H9 (cell line): ENCODE measurements around the gene SLC22A6. TPM values are rescaled to one million over a fixed set of nuclear protein-coding genes. Genes with fewer than 3 reads are reported as not detected.

Source experiments
- DNase-seq: peaks from one replicate; pipeline ENCODE4 v3.0.0-alpha.2; 2017
- H2AFZ ChIP-seq: one replicate; pipeline ENCODE4 v1.6.1; 2013; ENCODE audit warnings: mild to moderate bottlenecking, low read length, control low read depth, moderate library complexity
- H2AK5ac ChIP-seq: 2 replicates; pipeline ENCODE4 v1.6.1; 2013; ENCODE audit warnings: low read length, control low read depth, mixed read lengths; ENCODE audit not compliant: insufficient read length
- H2BK120ac ChIP-seq: one replicate; pipeline ENCODE4 v1.6.1; 2013; ENCODE audit warnings: low read depth, mild to moderate bottlenecking, low read length, control low read depth, inconsistent platforms; ENCODE audit not compliant: poor library complexity, severe bottlenecking
- H2BK12ac ChIP-seq: 2 replicates; pipeline ENCODE4 v1.6.1; 2013; ENCODE audit warnings: low read length, control low read depth, mixed read lengths, low read depth; ENCODE audit not compliant: insufficient read length
- H2BK15ac ChIP-seq: 2 replicates; pipeline ENCODE4 v1.6.1; 2013; ENCODE audit warnings: low read depth, low read length, control low read depth
- H2BK20ac ChIP-seq: one replicate; pipeline ENCODE4 v1.6.1; 2013; ENCODE audit warnings: low read depth, mild to moderate bottlenecking, low read length, control low read depth, inconsistent platforms; ENCODE audit not compliant: poor library complexity, severe bottlenecking
- H2BK5ac ChIP-seq: 2 replicates; pipeline ENCODE4 v1.6.1; 2013; ENCODE audit warnings: low read length, control low read depth, mixed read lengths; ENCODE audit not compliant: insufficient read length
- H3K14ac ChIP-seq: 2 replicates; pipeline ENCODE4 v1.6.1; 2013; ENCODE audit warnings: low read length, control low read depth; ENCODE audit not compliant: insufficient read depth
- H3K18ac ChIP-seq: 2 replicates; pipeline ENCODE4 v1.6.1; 2013; ENCODE audit warnings: low read depth, mild to moderate bottlenecking, mixed read lengths, low read length, control low read depth; ENCODE audit not compliant: insufficient read length
- H3K23ac ChIP-seq: 2 replicates; pipeline ENCODE4 v1.6.1; 2013; ENCODE audit warnings: low read length, control low read depth, mixed read lengths, low read depth; ENCODE audit not compliant: insufficient read length
- H3K23me2 ChIP-seq: 2 replicates; pipeline ENCODE4 v1.6.1; 2013; ENCODE audit warnings: low read depth, mild to moderate bottlenecking, mixed read lengths, low read length, control low read depth; ENCODE audit not compliant: insufficient read length, poor library complexity, severe bottlenecking
- H3K27ac ChIP-seq: 2 replicates; pipeline ENCODE4 v1.5.1; 2013; ENCODE audit warnings: low read length, control low read depth, mixed read lengths, low read depth; ENCODE audit not compliant: insufficient read length
- H3K27me3 ChIP-seq: 2 replicates; pipeline ENCODE4 v1.6.1; 2013; ENCODE audit warnings: low read length, control low read depth, inconsistent platforms; ENCODE audit not compliant: insufficient read depth
- H3K4ac ChIP-seq: 2 replicates; pipeline ENCODE4 v1.6.1; 2013; ENCODE audit warnings: low read depth, mild to moderate bottlenecking, control low read depth, inconsistent platforms, low read length, moderate library complexity
- H3K4me1 ChIP-seq: 2 replicates; pipeline ENCODE4 v1.6.1; 2013; ENCODE audit warnings: low read length, control low read depth, inconsistent platforms; ENCODE audit not compliant: insufficient read depth
- H3K4me2 ChIP-seq: 2 replicates; pipeline ENCODE4 v1.6.1; 2013; ENCODE audit warnings: low read length, control low read depth, mixed read lengths; ENCODE audit not compliant: insufficient read length, insufficient read depth
- H3K56ac ChIP-seq: 2 replicates; pipeline ENCODE4 v1.6.1; 2013; ENCODE audit warnings: low read depth, mild to moderate bottlenecking, mixed read lengths, low read length, control low read depth; ENCODE audit not compliant: insufficient read length
- H3K79me1 ChIP-seq: 2 replicates; pipeline ENCODE4 v1.6.1; 2013; ENCODE audit warnings: low read depth, mild to moderate bottlenecking, moderate library complexity, low read length, control low read depth, inconsistent platforms; ENCODE audit not compliant: insufficient read depth, poor library complexity, severe bottlenecking
- H3K79me2 ChIP-seq: 2 replicates; pipeline ENCODE4 v1.6.1; 2013; ENCODE audit warnings: low read length, control low read depth, inconsistent platforms; ENCODE audit not compliant: insufficient read depth
- H3K9ac ChIP-seq: 2 replicates; pipeline ENCODE4 v1.6.1; 2013; ENCODE audit warnings: low read length, control low read depth, mixed read lengths; ENCODE audit not compliant: insufficient read length; ENCODE audit errors: extremely low read depth
- H3K9me3 ChIP-seq: one replicate; pipeline ENCODE4 v1.6.1; 2013; ENCODE audit warnings: low read depth, low read length, inconsistent platforms; ENCODE audit not compliant: control insufficient read depth
- H3T11ph ChIP-seq: one replicate; pipeline ENCODE4 v1.6.1; 2013; ENCODE audit warnings: mild to moderate bottlenecking, low read length, control low read depth, inconsistent platforms
- H4K20me1 ChIP-seq: one replicate; pipeline ENCODE4 v1.6.1; 2013; ENCODE audit not compliant: control insufficient read depth, insufficient read length, insufficient read depth
- H4K5ac ChIP-seq: 2 replicates; pipeline ENCODE4 v1.6.1; 2013; ENCODE audit warnings: low read depth, mild to moderate bottlenecking, mixed read lengths, low read length, control low read depth; ENCODE audit not compliant: insufficient read length
- H4K8ac ChIP-seq: replicated peaks from 2 replicates; pipeline ENCODE4 v1.6.1; 2013; ENCODE audit warnings: low read length, control low read depth, mixed read lengths, low read depth; ENCODE audit not compliant: insufficient read length
- H4K91ac ChIP-seq: 2 replicates; pipeline ENCODE4 v1.6.1; 2013; ENCODE audit warnings: low read depth, mild to moderate bottlenecking, moderate library complexity, mixed read lengths, low read length, control low read depth; ENCODE audit not compliant: insufficient read length
- H3K27ac Mint-ChIP-seq, 3 experiments: 2 replicates in 2 of 3; 3 replicates in 1 of 3; pipeline ENCODE4 v1.8.0; 2020 to 2021; ENCODE audit warnings: mixed read lengths in 3 of 3, mild to moderate bottlenecking in 1 of 3, moderate library complexity in 1 of 3
- H3K27me3 Mint-ChIP-seq: 2 replicates; pipeline ENCODE4 v1.8.0; 2021; ENCODE audit warnings: low read depth, mild to moderate bottlenecking, moderate library complexity, mixed read lengths
- H3K36me3 Mint-ChIP-seq, 3 experiments: 2 replicates in 2 of 3; 3 replicates in 1 of 3; pipeline ENCODE4 v1.8.0; 2020 to 2021; ENCODE audit warnings: low read depth in 3 of 3, mixed read lengths in 3 of 3; ENCODE audit not compliant: insufficient read depth in 1 of 3
- H3K4me1 Mint-ChIP-seq, 2 experiments: 2 replicates each; pipeline ENCODE4 v1.8.0; 2020; ENCODE audit warnings: mixed read lengths in 2 of 2
- H3K4me3 Mint-ChIP-seq, 2 experiments: 2 replicates in 1 of 2; 3 replicates in 1 of 2; pipeline ENCODE4 v1.8.0; 2020 to 2021; ENCODE audit warnings: mild to moderate bottlenecking in 2 of 2, mixed read lengths in 2 of 2, moderate library complexity in 1 of 2
- H3K9me3 Mint-ChIP-seq, 2 experiments: 2 replicates in 1 of 2; 3 replicates in 1 of 2; pipeline ENCODE4 v1.8.0; 2020; ENCODE audit warnings: mild to moderate bottlenecking in 2 of 2, mixed read lengths in 2 of 2, moderate library complexity in 1 of 2
- WGBS: extraction: QIAGEN DNeasy Blood & Tissue Kit; methylation state at CpG from one replicate; pipeline ENCODE4 v1.1.7; 2013; ENCODE audit warnings: missing lambda C conversion rate, low lambda C conversion rate, mixed read lengths; ENCODE audit not compliant: insufficient read length; ENCODE audit errors: extremely low coverage; 5-methylcytosine and 5-hydroxymethylcytosine counted together
- total RNA-seq: library from RNA; stranded (reverse); gene quantifications from 2 replicates; pipeline ENCODE4 v1.2.1, GENCODE V29; 2021
- TF ChIP-seq, protein P1 (sequence below): fragments of 200-600 bp; sonication (generic); conservative IDR thresholded peaks from 3 replicates; pipeline ENCODE4 v1.8.0; 2021; ENCODE audit warnings: antibody characterized with exemption, mild to moderate bottlenecking

SLC22A6 gene
- total RNA-seq, 1 experiment from 2014 or later: not detected

- H3K4ac ChIP-seq: no peak overlapping the region
- H3K9me3 ChIP-seq: no peaks in the 10 kb centered on the region
- H2AFZ ChIP-seq: no peak overlapping the region
- TF ChIP-seq, protein P1, sequence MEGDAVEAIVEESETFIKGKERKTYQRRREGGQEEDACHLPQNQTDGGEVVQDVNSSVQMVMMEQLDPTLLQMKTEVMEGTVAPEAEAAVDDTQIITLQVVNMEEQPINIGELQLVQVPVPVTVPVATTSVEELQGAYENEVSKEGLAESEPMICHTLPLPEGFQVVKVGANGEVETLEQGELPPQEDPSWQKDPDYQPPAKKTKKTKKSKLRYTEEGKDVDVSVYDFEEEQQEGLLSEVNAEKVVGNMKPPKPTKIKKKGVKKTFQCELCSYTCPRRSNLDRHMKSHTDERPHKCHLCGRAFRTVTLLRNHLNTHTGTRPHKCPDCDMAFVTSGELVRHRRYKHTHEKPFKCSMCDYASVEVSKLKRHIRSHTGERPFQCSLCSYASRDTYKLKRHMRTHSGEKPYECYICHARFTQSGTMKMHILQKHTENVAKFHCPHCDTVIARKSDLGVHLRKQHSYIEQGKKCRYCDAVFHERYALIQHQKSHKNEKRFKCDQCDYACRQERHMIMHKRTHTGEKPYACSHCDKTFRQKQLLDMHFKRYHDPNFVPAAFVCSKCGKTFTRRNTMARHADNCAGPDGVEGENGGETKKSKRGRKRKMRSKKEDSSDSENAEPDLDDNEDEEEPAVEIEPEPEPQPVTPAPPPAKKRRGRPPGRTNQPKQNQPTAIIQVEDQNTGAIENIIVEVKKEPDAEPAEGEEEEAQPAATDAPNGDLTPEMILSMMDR: peak; percentile 79
- H3K56ac ChIP-seq: no peak overlapping the region
- no peaks in the 10 kb centered on the region for H3K79me2 ChIP-seq
- no peak overlapping the region for H2BK15ac ChIP-seq
- Mint-ChIP-seq H3K4me3 (peak overlapping the region in 1 of 2 experiments; percentile 40; a peak in 1 of 5 replicates), H3K36me3 (no peaks in the 10 kb centered on the region), H3K27ac (no peak overlapping the region), H3K27me3 (peaks cover 21% of the 10 kb centered on the region), H3K9me3 (no peaks in the 10 kb centered on the region), H3K4me1 (peaks cover 4 to 5% of the 10 kb centered on the region in 2 experiments)
- no peak overlapping the region for H4K5ac ChIP-seq
- no CpG with 5 or more reads among the region's 9 CpGs for WGBS
- no peak overlapping the region for H3K18ac ChIP-seq
- DNase-seq: peak; percentile 76
- no peak overlapping the region for H4K91ac ChIP-seq
- no peak overlapping the region for H3K27ac ChIP-seq
- no peak overlapping the region for H2BK12ac ChIP-seq
- H3K79me1 ChIP-seq: no peaks in the 10 kb centered on the region
- H3K9ac ChIP-seq: no peak overlapping the region
- no peak overlapping the region for H3K23ac ChIP-seq
- H2BK5ac ChIP-seq: no peak overlapping the region
- H2BK20ac ChIP-seq: no peak overlapping the region
- H2BK120ac ChIP-seq: no peak overlapping the region
- no peak overlapping the region for H4K8ac ChIP-seq
- no peaks in the 10 kb centered on the region for H3K27me3 ChIP-seq
- H3K4me2 ChIP-seq: no peak overlapping the region
- H3T11ph ChIP-seq: no peak overlapping the region
- no peaks in the 10 kb centered on the region for H3K23me2 ChIP-seq
- H2AK5ac ChIP-seq: no peak overlapping the region
- H3K4me1 ChIP-seq: no peaks in the 10 kb centered on the region
- no peak overlapping the region for H3K14ac ChIP-seq
- no peaks in the 10 kb centered on the region for H4K20me1 ChIP-seq
Measured at GRCh38 chr11:62974848-62975522, 9.8 kb downstream of the SLC22A6 start.
